A673 (cell line): ENCODE data around the gene PRPSAP2. TPM values are rescaled to one million over a fixed set of nuclear protein-coding genes. Genes with fewer than 3 reads are reported as not detected.
A peak's percentile ranks its signal among the peaks of the same experiment; 100 is the strongest.

ENCODE experiments used
- BruUV-seq: library from RNA; stranded (reverse); fragments of 400-500 nt; replicated peaks from 2 replicates; lab custom pipeline; 2021; lab: Mats Ljungman, UMichigan
- CTCF ChIA-PET: fragments of 300-600 bp; sonication (Branson Sonifier 250); formaldehyde crosslinking; loops from one replicate; lab custom pipeline; 2022; ENCODE audit warnings: antibody characterized with exemption; lab: Charles Lee
- POLR2A ChIA-PET: fragments of 300-600 bp; sonication (Branson Sonifier 250); formaldehyde crosslinking; loops from one replicate; lab custom pipeline; 2022; ENCODE audit warnings: antibody characterized with exemption; ENCODE audit not compliant: low non-redundant PET; lab: Charles Lee
- DNase-seq: peaks from one replicate; pipeline ENCODE4 v3.0.0-alpha.2; 2015; ENCODE audit warnings: low spot score
- H3K27ac ChIP-seq: fragments of 200-600 bp; sonication (generic); 2 replicates; pipeline ENCODE4 v1.5.1; 2016; ENCODE audit warnings: mixed run types, low read depth, mild to moderate bottlenecking, mixed read lengths, antibody characterized with exemption, low read length; ENCODE audit not compliant: poor library complexity, severe bottlenecking
- H3K27me3 ChIP-seq: fragments of 200-600 bp; sonication (generic); replicated peaks from 2 replicates; pipeline ENCODE4 v1.6.1; 2017; ENCODE audit warnings: mixed run types, low read depth, mild to moderate bottlenecking, mixed read lengths, antibody characterized with exemption, low read length; ENCODE audit not compliant: insufficient read depth, poor library complexity
- H3K36me3 ChIP-seq: fragments of 200-600 bp; sonication (generic); 2 replicates; pipeline ENCODE4 v1.6.1; 2016; ENCODE audit warnings: mixed run types, mild to moderate bottlenecking, mixed read lengths, antibody characterized with exemption, low read length; ENCODE audit not compliant: insufficient read depth, poor library complexity, severe bottlenecking
- H3K4me1 ChIP-seq: fragments of 200-600 bp; sonication (generic); 2 replicates; pipeline ENCODE4 v1.6.1; 2017; ENCODE audit warnings: mixed run types, mild to moderate bottlenecking, mixed read lengths, antibody characterized with exemption, low read length; ENCODE audit not compliant: insufficient read depth, poor library complexity, severe bottlenecking
- H3K4me3 ChIP-seq: fragments of 200-600 bp; sonication (generic); 2 replicates; pipeline ENCODE4 v1.5.1; 2016; ENCODE audit warnings: low read depth, mixed run types, mild to moderate bottlenecking, mixed read lengths, low read length; ENCODE audit not compliant: poor library complexity, severe bottlenecking
- H3K9me3 ChIP-seq: fragments of 200-600 bp; sonication (generic); 2 replicates; pipeline ENCODE4 v1.6.1; 2016; ENCODE audit warnings: mixed run types, low read depth, mild to moderate bottlenecking, mixed read lengths, antibody characterized with exemption, low read length; ENCODE audit not compliant: poor library complexity, severe bottlenecking
- CTCF ChIP-seq: fragments of 300-800, 200-600 bp; sonication (generic); conservative IDR thresholded peaks from 2 replicates; pipeline ENCODE4 v1.5.1; 2017; ENCODE audit warnings: low read depth, mild to moderate bottlenecking, antibody characterized with exemption, low read length, moderate library complexity, mixed read lengths
- EZH2 ChIP-seq: fragments of 200-600 bp; sonication (generic); IDR thresholded peaks from 2 replicates; pipeline ENCODE4 v1.6.1; 2017; ENCODE audit warnings: borderline replicate concordance, low read depth, mild to moderate bottlenecking, mixed read lengths, antibody characterized with exemption, low read length; ENCODE audit not compliant: poor library complexity, severe bottlenecking
- intact Hi-C: fragments of 100-400 bp; cut with micrococcal nuclease; formaldehyde crosslinking; loops from one replicate; pipeline ENCODE4 v1.10.0; 2022; ENCODE audit not compliant: unreplicated experiment
- total RNA-seq: library from RNA; stranded (reverse); gene quantifications from 2 replicates; pipeline ENCODE4 v1.2.3, GENCODE V29; 2021

Gene PRPSAP2
- total RNA-seq, 1 experiment from 2014 or later = 72.1 TPM

- Histone ChIP-seq H3K27me3 (no peaks in the 10 kb centered on the region), H3K27ac (peak overlapping the region; percentile 30), H3K36me3 (no peaks in the 10 kb centered on the region), H3K4me1 (peaks cover 6% of the 10 kb centered on the region), H3K4me3 (no peak overlapping the region), H3K9me3 (no peaks in the 10 kb centered on the region)
- ChIA-PET POLR2A (no interaction called here), CTCF (no interaction called here)
- DNase-seq = no peak
- TF ChIP-seq CTCF = no peak
- TF ChIP-seq EZH2 = no peak
- intact Hi-C loops = no loop called here
- BruUV-seq = no TSS peak
Measured at GRCh38 chr17:18968345-18968744, 110.4 kb downstream of the PRPSAP2 start.

- ChIA-PET CTCF (no interaction called here), POLR2A (no interaction called here)
- Histone ChIP-seq H3K36me3 (no peaks in the 10 kb centered on the region), H3K27me3 (no peaks in the 10 kb centered on the region), H3K27ac (no peak overlapping the region), H3K9me3 (no peaks in the 10 kb centered on the region), H3K4me3 (no peak overlapping the region), H3K4me1 (peaks cover 6% of the 10 kb centered on the region)
- TF ChIP-seq CTCF (no peak), EZH2 (no peak)
- intact Hi-C loops = no loop called here
- BruUV-seq = no TSS peak
- DNase-seq = no peak
Measured at GRCh38 chr17:18968945-18969887, 111.3 kb downstream of the PRPSAP2 start.

GRCh38 chr17:18970582-18971480, 112.9 kb downstream of the PRPSAP2 start:
- DNase-seq = no peak
- Histone ChIP-seq H3K27ac (no peak overlapping the region), H3K4me1 (peaks cover 6% of the 10 kb centered on the region), H3K4me3 (no peak overlapping the region), H3K27me3 (no peaks in the 10 kb centered on the region), H3K36me3 (no peaks in the 10 kb centered on the region), H3K9me3 (no peaks in the 10 kb centered on the region)
- CTCF ChIA-PET = no interaction called here
- TF ChIP-seq CTCF (no peak), EZH2 (no peak)
- POLR2A ChIA-PET = no interaction called here
- intact Hi-C loops = no loop called here
- BruUV-seq = no TSS peak
